ENCODE results near the gene SLC16A3. TPM values are rescaled to one million over a fixed set of nuclear protein-coding genes. Genes with fewer than 3 reads are reported as not detected.

Gene SLC16A3
- total and polyA plus RNA-seq, 4 donors, result 14.1 to 22.8 (median 19.0) TPM

- no peak for DNase-seq (ENCODE audit: low read depth in 4 of 6, low spot score in 6 of 6)
- H3K27ac ChIP-seq (ENCODE audit: low read depth, low read length), result no peak overlapping the region
- H3K36me3 ChIP-seq (ENCODE audit: control insufficient read depth, insufficient read depth, low read length), result peaks cover 100% of the 10 kb centered on the region
- H3K4me1 ChIP-seq (ENCODE audit: control insufficient read depth, insufficient read depth, low read length), result peaks cover 36% of the 10 kb centered on the region
- 84% methylated on average over 25 of the region's 27 CpGs for WGBS (ENCODE audit: insufficient coverage)
- H3K9me3 ChIP-seq (ENCODE audit: control insufficient read depth, insufficient read depth, low read length), result no peaks in the 10 kb centered on the region
- no peak overlapping the region for H3K4me3 ChIP-seq (ENCODE audit: low read depth, low read length)
- H3K27me3 ChIP-seq (ENCODE audit: control insufficient read depth, insufficient read depth, low read length), result no peaks in the 10 kb centered on the region
These were observed 17.7 kb downstream of the SLC16A3 start for GRCh38 chr17:82246365-82247181.

DNA sequence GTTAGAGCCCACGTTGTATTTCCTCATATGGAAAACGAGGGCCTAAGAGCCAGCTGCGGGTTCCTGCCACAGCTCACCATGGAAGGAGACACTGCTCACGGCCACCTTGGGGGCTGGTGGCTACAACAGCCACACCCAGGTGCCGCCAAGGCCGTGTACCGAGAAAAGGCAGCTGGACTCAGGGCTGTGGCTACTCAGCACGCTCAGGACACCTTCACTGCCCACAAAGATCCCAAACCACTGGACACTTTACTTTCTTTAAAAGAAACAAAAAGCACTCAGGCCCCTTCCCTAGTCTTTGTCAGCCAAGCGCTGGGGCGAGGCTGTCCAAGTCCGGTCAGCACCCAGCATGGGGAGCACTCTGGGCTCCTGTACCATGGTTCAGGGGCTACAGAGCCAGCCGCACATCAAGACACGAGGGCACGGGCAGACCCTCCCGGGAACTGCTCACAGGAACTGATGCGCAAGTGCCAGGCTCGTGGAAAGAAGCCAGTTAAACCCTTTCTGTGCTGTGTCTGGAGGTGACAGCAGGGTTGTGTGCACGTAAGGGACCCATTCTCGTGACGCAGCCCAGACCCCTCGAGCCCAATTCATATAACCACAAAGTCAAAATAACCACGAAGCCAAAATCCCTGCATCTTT, 18.5 kb downstream of the SLC16A3 start:
- 75% methylated on average over 16 of the region's 22 CpGs for WGBS (ENCODE audit: insufficient coverage)
- Histone ChIP-seq H3K9me3 (ENCODE audit: control insufficient read depth, insufficient read depth, low read length) (no peaks in the 10 kb centered on the region), H3K27me3 (ENCODE audit: control insufficient read depth, insufficient read depth, low read length) (no peaks in the 10 kb centered on the region), H3K4me1 (ENCODE audit: control insufficient read depth, insufficient read depth, low read length) (peaks cover 28% of the 10 kb centered on the region), H3K36me3 (ENCODE audit: control insufficient read depth, insufficient read depth, low read length) (peaks cover 100% of the 10 kb centered on the region), H3K4me3 (ENCODE audit: low read depth, low read length) (no peak overlapping the region), H3K27ac (ENCODE audit: low read depth, low read length) (no peak overlapping the region)
- DNase-seq (ENCODE audit: low read depth in 4 of 6, low spot score in 6 of 6), result no peak

DNA sequence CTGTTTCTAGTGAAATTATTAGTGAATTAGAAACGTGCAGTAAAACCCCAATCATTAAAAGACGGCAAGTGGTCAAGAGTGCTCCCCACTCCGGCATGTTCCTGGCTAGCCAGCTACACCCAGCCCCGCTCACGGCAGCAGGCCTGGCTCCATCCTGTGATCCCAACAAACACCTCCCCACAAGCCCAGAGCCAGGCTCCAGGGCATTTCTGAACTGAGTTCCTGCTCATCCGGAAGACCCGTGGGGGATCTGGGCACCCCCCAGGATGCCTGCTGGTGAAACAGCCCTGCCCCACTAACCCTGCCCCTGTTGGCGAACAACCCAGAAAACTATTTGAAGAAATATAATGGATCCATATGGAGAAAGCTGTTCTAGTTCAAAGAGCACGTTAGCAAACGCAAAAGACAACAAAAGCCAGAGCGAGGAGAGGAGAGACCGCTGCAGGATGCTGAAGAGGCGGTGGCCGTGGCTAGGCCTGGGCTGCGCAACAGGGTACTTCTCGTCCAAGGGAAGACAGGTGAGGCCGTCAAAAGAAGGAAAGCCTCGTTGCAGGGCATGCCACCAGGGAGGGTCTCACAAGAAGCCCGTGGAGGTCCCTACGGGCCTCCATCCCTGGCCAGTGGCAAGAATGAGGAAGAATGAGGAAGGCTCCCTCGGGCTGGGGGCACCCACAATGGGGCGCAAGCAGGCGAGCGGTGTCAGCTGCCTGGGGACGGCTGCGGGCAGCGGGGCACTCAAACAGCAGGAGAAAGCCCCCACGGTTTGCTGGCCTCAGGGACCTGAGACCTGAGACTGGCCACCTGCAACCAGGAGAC, 19.2 kb downstream of the SLC16A3 start:
- no peak overlapping the region for H3K27ac ChIP-seq (ENCODE audit: low read depth, low read length)
- no peak for DNase-seq (ENCODE audit: low read depth in 4 of 6, low spot score in 6 of 6)
- peaks cover 21% of the 10 kb centered on the region for H3K4me1 ChIP-seq (ENCODE audit: control insufficient read depth, insufficient read depth, low read length)

DNA sequence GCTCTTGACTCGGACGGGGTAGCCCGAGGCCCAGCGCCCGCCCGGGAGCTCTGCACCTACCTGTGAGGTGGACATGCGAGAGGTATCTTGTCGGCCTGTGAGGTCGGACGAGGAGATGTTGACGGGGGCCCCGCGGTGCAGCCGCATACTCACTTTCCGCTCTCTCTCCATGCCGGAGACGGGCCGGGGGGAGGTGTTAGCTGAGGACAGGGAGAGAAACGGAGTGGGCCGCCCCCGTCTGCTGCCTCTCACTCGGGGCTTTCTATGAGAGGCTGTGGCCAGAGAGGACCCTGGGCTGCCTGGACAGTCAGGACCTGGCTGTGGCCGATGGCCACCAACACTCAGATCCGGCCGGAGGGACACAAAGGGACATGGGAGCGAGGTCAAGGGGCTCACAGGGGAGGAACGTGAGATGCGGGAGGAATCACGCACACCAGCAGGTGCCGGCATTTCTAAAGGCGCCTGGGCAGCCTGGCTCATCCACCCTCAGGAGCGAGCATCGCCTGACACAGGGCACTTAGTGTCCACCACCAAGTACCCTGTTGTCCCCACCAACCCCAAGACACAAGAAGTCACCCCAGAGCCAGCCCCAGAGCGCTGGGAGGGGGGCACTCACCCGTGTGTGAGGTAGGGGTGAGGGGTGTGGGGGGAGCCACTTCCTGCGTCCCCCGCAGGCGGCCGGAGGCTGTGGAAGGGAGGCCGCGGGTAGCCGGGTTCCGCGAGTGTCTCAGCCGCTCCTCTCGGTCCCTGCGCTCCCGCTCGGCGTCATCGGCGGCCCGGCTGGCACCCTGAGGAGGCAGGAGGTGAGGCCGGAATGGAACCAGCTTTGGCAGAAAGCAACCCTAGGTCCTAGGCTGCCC, 20.2 kb downstream of the SLC16A3 start:
- no peaks in the 10 kb centered on the region for H3K27me3 ChIP-seq (ENCODE audit: control insufficient read depth, insufficient read depth, low read length)
- H3K4me1 ChIP-seq (ENCODE audit: control insufficient read depth, insufficient read depth, low read length), result peaks cover 15% of the 10 kb centered on the region
- no peak overlapping the region for H3K4me3 ChIP-seq (ENCODE audit: low read depth, low read length)
- WGBS (ENCODE audit: insufficient coverage), result 94% methylated on average over 48 of the region's 54 CpGs
- no peak for DNase-seq (ENCODE audit: low read depth in 4 of 6, low spot score in 6 of 6)
- no peak overlapping the region for H3K27ac ChIP-seq (ENCODE audit: low read depth, low read length)
- H3K9me3 ChIP-seq (ENCODE audit: control insufficient read depth, insufficient read depth, low read length), result no peaks in the 10 kb centered on the region
- H3K36me3 ChIP-seq (ENCODE audit: control insufficient read depth, insufficient read depth, low read length), result peaks cover 100% of the 10 kb centered on the region

More for the DNA sequence above, 19.2 kb downstream of the SLC16A3 start:
- no peaks in the 10 kb centered on the region for H3K9me3 ChIP-seq (ENCODE audit: control insufficient read depth, insufficient read depth, low read length)
- no peaks in the 10 kb centered on the region for H3K27me3 ChIP-seq (ENCODE audit: control insufficient read depth, insufficient read depth, low read length)
- 83% methylated on average over 27 of the region's 28 CpGs for WGBS (ENCODE audit: insufficient coverage)
- no peak overlapping the region for H3K4me3 ChIP-seq (ENCODE audit: low read depth, low read length)
- peaks cover 100% of the 10 kb centered on the region for H3K36me3 ChIP-seq (ENCODE audit: control insufficient read depth, insufficient read depth, low read length)

GRCh38 chr17:82249896-82250581, 21.2 kb downstream of the SLC16A3 start:
- Histone ChIP-seq H3K4me3 (ENCODE audit: low read depth, low read length) (no peak overlapping the region), H3K4me1 (ENCODE audit: control insufficient read depth, insufficient read depth, low read length) (peaks cover 15% of the 10 kb centered on the region), H3K27me3 (ENCODE audit: control insufficient read depth, insufficient read depth, low read length) (no peaks in the 10 kb centered on the region), H3K27ac (ENCODE audit: low read depth, low read length) (no peak overlapping the region), H3K36me3 (ENCODE audit: control insufficient read depth, insufficient read depth, low read length) (peaks cover 100% of the 10 kb centered on the region), H3K9me3 (ENCODE audit: control insufficient read depth, insufficient read depth, low read length) (no peaks in the 10 kb centered on the region)
- 95% methylated on average over 33 of the region's 33 CpGs for WGBS (ENCODE audit: insufficient coverage)
- DNase-seq (ENCODE audit: low read depth in 4 of 6, low spot score in 6 of 6), result no peak

DNA sequence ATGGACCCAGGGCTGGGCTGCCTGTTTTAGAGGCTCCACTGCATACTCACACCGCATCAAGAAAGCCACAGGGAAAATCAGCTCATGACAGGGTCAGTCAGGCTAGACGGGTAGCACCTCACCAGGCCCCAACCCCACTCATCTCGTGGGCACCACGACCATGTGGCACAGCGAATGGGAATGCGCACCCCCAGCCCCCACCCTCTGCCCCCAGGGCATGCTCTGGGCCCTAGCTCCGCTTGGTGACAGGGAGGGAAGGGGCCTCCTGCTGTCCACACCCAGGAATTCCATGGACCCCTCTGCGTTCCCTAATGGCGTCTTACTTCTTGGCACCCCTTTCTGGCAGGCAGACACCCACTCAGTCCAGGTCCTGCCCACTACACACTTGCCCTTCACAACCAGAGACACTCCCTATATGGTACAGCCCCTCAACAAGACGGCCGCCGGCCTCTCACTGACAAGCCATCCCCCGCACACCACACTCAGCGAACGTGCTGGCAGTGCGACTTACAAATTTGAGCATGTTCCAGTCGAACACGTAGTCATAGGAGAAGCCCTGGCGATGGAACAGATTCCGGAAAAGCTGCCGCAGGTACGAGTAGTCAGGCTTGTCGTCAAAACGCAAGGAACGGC, 22.1 kb downstream of the SLC16A3 start:
- no peaks in the 10 kb centered on the region for H3K9me3 ChIP-seq (ENCODE audit: control insufficient read depth, insufficient read depth, low read length)
- H3K36me3 ChIP-seq (ENCODE audit: control insufficient read depth, insufficient read depth, low read length), result peaks cover 100% of the 10 kb centered on the region
- 96% methylated on average over 20 of the region's 25 CpGs for WGBS (ENCODE audit: insufficient coverage)
- H3K4me1 ChIP-seq (ENCODE audit: control insufficient read depth, insufficient read depth, low read length), result peaks cover 15% of the 10 kb centered on the region
- H3K27me3 ChIP-seq (ENCODE audit: control insufficient read depth, insufficient read depth, low read length), result no peaks in the 10 kb centered on the region
- no peak overlapping the region for H3K4me3 ChIP-seq (ENCODE audit: low read depth, low read length)
- no peak for DNase-seq (ENCODE audit: low read depth in 4 of 6, low spot score in 6 of 6)
- no peak overlapping the region for H3K27ac ChIP-seq (ENCODE audit: low read depth, low read length)

- no peak overlapping the region for H3K4me3 ChIP-seq (ENCODE audit: low read depth, low read length)
- no peaks in the 10 kb centered on the region for H3K9me3 ChIP-seq (ENCODE audit: control insufficient read depth, insufficient read depth, low read length)
- no peaks in the 10 kb centered on the region for H3K27me3 ChIP-seq (ENCODE audit: control insufficient read depth, insufficient read depth, low read length)
- peaks cover 5% of the 10 kb centered on the region for H3K4me1 ChIP-seq (ENCODE audit: control insufficient read depth, insufficient read depth, low read length)
- peaks cover 97% of the 10 kb centered on the region for H3K36me3 ChIP-seq (ENCODE audit: control insufficient read depth, insufficient read depth, low read length)
- H3K27ac ChIP-seq (ENCODE audit: low read depth, low read length), result no peak overlapping the region
- no peak for DNase-seq (ENCODE audit: low read depth in 4 of 6, low spot score in 6 of 6)
- 93% methylated on average over 28 of the region's 28 CpGs for WGBS (ENCODE audit: insufficient coverage)
These were observed 23.8 kb downstream of the SLC16A3 start for GRCh38 chr17:82252511-82253178.

DNA sequence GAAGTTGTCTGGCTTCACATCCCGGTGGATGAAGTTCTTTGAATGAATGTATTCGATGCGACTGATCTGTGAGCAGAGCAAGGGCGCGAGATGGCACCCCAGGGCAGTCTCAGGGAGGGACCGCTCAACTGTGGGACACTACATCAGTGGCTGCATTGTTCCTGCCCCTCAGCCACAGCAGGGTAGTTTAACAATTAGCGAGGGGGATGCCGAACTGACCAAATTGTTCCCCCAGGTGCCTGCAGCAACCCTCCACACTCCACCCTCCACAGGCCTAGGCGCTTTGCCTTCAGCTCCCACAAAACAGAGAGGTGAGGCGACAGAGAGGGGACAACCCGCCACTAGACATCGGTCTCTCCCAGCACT, 24.3 kb downstream of the SLC16A3 start:
- no peak for DNase-seq (ENCODE audit: low read depth in 4 of 6, low spot score in 6 of 6)
- Histone ChIP-seq H3K4me3 (ENCODE audit: low read depth, low read length) (no peak overlapping the region), H3K9me3 (ENCODE audit: control insufficient read depth, insufficient read depth, low read length) (no peaks in the 10 kb centered on the region), H3K27me3 (ENCODE audit: control insufficient read depth, insufficient read depth, low read length) (no peaks in the 10 kb centered on the region), H3K27ac (ENCODE audit: low read depth, low read length) (no peak overlapping the region), H3K4me1 (ENCODE audit: control insufficient read depth, insufficient read depth, low read length) (peaks cover 3% of the 10 kb centered on the region), H3K36me3 (ENCODE audit: control insufficient read depth, insufficient read depth, low read length) (peaks cover 95% of the 10 kb centered on the region)
- WGBS (ENCODE audit: insufficient coverage), result 94% methylated on average over 11 of the region's 12 CpGs
